GM21825 (cell line): ENCODE measurements around the gene RRP1.

Experiments
- ATAC-seq: cut with Tn5 transposase; IDR thresholded peaks from one replicate; pipeline ENCODE4 v1.9.1; 2021; ENCODE audit warnings: mild to moderate bottlenecking, moderate library complexity; ENCODE audit not compliant: unreplicated experiment

Gene RRP1

DNA sequence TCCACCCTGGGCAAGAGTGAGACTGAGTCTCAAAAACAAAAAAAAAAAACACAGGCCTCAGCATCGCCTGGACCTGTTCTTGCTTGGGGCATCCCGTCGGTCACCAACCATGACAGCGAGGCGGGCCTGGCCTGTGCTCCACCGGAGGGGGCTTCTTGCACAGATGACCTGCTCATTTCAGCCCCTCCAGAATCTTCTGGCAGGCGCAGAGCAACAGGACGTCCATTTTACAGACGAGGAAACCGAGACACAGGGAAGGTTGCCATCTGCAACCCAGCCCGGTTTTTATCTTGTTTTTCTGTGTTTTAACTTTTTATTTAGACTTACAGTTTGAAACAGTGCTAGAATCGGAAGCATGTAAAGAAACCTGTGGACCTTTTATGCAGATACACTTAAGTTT lies 14.2 kb upstream of the RRP1 start:
- ATAC-seq = no peak

DNA sequence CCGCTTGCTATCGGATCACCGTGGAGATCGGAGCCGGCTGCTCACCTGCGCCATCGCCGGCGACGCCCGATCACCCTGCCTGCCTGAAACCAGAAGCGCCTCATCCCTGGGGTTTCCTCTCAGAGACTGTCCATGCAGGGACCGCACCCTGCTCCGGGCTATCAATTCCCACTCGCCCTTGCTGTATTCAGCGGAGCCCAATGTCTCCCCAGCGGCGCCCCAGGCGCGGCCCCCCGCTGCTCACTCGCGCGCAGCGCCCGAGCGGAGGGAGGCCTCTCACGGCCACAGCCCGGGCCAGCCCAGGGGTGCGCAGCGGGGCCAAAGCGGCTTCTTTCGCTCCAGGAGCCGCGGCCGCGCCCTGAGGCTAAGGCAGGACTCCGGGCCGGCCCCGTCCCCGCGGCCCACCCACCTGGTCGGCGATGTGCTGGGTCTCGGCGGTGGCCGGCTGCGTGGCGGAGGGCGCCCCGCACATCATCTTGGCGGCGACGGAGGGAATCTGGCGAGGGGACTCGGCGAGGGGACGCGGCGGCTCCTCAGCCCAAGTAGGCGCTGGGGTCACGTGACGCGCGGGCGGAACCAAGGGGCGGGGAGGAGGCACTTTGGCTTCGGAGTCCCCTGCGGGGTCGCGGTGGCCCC lies 13.5 kb upstream of the RRP1 start, which contains the start of gene CSTB:
Gene CSTB (minus strand): TSS at position 514 of the 636 bp plus-strand sequence. CDS start 39 bp downstream, at position 475.
- peak; percentile 62 for ATAC-seq

DNA sequence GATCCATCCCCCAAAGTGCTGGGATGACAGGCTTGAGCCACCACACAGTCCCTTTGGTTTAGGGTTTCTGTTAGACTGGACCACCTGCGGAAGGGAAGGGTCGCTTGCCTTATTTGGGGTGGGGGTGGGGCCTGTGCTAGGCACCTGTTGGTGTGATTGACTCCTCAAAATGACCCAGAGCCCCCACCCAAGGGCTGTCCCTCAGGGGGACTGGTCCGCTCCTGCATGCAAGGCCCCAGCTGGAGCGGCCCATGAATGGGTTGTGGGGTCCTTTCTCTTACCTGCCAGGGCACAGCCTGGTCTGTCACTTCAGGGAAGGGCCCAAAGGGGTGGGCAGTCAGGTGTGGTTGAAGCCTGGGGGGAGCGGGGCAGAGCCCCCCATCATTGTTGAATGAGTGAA lies 11.4 kb upstream of the RRP1 start:
- ATAC-seq = no peak

DNA sequence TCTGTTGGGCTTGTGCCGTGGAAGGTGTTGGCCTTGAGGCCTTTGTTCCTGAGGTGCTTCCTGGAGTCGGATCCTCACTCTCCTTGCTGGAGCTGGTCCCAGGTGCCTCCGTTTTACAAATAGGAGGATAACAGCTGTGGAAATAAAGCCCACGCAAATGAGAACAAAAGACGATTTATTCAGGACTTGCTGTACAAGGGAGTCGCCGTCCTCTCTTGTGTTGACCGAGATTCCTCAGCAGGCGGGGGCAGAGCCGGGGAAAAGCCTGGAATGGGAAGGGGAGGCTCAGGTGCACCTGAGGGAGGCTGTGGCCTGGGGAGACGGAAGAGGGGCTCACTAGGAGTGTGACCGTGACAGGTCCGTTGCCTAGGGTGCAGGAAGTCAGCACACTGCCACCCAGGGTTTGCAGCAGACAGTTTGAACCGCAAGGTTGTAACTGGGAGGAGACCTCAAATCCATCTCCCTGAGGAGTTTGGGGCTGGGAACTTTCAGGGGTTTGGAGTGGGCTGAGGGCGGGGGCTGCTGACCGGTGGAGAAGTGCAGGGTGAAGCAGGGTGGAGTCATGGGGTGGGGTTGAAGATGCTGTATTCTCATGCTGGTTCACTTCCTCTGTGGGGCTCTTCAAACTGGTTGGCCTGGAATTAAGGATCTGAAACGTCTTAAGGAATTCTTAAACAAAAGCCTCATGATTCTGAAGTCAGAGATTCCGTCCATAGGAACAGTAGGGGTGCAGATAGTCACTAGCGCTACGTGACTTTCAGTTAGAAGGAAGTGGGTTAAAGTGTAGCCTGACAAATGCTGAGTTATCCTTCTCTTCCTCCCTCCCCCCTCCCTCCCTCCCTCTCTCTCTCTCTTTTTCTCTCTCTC lies 10.7 kb upstream of the RRP1 start:
- ATAC-seq = no peak

DNA sequence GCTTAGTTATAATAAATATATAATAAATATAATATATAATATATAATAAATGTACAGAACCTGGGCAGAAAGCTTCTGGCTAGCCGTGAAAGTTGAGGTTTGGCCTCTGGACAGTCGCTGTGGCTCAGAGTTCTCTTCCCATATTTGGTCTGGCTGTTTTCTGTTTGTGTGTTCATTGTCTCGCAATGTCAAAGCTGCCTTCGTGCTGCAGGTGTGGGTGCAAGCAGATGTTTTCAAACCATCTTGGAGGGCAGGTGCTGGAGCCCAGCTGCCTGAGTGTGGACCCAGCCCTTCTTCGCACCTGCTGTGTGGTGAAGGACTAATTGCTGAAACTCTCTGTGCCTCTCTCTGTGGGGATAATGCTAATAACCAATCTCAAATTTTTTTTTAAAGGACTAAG lies 9.7 kb upstream of the RRP1 start:
- ATAC-seq = no peak

DNA sequence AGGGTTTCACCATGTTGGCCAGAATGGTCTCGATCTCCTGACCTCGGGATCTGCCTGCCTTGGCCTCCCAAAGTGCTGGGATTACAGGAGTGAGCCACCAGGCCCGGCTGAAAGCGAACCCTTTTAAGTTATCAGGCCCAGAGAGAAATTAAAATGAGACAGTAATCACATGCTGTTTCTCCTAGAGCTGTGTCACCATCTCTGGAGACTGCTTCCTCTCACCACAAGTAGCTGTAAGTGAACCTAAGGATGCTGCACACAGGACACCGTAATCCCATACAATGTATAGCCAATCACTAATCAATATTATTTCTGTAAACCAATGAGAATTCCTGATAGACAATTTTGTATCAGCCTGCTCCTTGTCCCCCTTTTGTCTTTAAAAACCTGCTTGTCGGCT lies 7.5 kb upstream of the RRP1 start:
- no peak for ATAC-seq

DNA sequence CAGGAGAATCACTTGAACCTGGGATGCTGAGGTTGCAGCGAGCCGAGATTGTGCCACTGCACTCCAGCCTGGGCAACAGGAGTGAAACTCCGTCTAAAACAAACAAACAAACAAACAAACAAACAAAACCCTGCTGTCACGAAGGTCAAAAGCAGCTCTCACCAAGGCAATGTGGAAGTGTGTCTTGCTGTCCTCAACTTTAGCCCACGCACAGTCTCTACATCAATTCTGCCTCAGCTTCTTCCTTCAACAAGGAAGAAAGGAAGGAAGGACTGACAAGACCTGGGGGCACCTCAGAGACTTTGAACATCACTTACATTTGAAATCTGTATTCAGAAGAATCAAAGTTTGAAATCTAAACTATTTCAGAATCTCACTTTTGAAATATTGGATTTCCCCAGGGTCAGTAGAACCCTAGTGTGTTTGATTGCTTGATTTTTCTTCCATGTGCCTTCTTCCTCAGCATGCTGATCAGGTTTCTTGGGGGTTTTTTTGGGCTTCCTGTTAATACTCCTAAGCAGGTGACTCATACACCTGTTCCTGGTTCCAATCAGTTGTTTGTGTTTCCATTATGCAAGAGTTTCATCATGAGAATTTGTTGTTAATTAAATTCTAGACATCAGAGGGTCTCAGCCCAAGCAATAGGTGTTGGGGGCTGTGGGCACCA lies 6.8 kb upstream of the RRP1 start:
- ATAC-seq = no peak

DNA sequence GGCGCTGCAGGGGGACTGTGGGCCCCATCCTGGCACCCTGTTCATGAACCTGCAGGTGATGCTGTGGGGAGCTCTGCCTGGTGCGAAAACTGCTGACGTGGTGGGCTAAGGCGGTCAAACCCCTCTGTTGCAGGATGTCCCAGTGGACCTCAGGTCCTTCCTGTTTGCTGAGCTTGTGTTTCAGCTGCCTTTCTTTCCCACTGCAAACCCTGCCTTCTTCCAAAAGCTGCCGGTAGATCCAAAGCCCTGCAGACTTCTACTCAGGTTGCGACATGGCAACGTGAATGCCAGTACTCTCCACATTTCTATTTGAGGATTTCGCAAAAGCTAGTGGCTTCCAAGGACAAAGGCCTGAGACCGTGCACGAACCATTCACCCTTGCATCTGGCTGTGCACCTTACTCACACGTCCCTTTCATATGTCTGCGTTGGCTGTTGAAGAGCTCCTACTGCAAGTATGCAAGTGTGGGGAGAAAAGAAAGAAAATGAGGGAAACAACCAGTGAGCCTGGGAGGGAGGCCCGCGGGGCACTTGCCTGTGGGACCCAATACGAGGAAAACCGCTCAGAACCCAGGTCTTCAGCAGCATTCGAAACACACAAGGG lies 6.2 kb upstream of the RRP1 start:
- no peak for ATAC-seq

DNA sequence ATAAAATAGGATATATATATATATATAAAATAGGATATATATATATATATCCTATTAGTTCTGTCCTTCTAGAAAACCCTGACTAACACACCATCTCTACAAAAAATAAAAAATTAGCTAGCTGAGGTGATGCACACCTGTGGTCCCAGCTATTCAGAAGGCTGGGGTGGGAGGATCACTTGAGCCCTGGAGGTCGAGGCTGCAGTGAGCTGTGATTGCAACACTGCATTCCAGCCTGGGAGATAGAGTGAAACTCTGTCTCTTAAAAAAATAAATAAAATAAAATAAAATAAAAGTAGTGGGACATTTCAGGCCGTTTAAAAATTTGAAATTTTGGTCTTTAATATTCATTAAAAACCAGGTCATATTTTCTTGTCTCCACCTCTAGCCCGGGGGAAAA lies 4.2 kb upstream of the RRP1 start:
- no peak for ATAC-seq

DNA sequence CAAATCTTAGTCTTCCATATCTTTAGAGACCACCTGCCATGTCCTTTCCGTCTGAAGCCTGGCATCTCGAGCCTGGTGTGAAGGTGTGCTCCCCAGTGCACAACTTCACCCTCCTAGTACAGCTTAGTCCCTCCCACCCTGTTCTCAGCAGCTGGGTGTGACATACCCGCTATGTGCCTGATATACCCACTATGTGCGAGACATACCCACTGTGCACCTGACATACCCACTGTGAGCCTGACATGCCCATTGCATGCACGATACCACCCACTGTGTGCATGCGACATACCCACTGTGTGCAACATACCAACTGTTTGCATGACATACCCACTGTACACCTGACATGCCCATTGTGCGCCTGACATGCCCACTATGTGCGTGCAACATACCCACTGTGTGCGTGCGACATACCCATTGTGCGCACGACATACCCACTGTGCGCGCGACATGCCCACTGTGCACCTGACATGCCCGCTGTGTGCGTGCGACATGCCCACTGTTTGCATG lies 3.0 kb upstream of the RRP1 start:
- ATAC-seq = no peak

DNA sequence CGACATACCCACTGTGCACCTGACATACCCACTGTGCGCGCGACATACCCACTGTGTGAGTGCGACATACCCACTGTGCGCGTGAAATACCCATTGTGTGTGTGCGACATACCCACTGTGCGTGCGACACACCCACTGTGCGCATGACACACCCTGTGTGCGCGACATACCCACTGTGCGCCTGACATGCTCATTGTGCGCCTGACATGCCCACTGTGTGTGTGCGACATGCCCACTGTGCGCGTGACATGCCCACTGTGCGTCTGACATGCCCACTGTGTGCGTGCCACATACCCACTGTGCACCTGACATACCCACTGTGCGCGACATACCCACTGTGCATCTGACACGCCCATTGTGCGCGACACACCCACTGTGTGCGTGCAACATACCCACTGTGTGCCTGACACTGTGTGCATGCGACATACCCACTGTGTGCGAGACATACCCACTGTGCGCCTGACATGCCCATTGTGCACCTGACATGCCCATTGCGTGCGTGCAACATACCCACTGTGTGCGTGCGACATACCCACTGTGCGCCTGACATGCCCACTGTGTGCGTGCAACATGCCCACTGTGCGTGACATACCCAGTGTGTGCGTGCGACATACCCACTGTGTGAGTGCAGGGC lies 2.5 kb upstream of the RRP1 start:
- ATAC-seq = no peak

DNA sequence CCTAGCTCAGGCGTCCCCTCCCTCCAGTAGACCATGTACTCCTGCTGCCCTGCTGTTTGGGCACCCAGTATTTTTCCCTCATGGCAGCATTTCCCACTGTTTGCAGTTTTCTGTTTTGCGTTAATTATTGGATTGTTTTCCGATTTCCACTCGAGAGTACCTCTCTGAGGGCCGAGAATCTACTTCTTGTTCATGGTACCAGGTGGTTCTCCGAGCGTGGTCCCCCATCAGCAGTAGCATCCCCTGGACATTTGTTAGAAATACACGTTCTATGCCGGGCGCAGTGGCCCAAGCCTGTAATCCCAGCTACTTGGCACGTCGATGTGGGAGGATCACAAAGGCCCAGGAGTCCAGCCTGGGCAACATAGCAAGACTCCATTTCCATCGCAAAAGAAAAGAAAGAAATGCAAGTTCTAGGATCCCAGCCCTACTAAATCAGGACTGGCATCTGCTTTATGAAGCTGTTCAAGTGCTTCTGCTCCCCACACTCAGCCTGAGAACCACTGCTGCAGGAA lies 690 bp downstream of the RRP1 start:
- no peak for ATAC-seq

DNA sequence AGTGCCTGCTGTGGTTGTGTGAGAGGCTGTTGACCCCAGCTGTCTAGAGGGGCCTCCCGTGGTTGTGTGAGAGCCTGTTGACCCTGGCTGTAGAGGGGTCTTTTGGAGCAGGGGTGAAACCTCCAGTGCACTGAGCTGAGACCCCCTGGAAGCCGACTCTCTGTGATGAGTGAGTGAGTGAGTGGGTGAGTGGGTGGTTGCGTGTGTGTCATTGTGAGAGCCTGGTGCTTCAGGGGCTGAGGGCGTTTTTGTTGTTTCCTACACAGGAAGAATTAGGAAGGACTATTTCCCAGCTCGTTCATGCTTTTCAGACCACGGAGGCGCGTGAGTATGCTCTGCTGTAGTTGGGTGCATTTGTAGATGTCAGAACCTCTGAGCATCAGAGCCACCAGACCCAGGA lies 3.0 kb downstream of the RRP1 start:
- no peak for ATAC-seq

DNA sequence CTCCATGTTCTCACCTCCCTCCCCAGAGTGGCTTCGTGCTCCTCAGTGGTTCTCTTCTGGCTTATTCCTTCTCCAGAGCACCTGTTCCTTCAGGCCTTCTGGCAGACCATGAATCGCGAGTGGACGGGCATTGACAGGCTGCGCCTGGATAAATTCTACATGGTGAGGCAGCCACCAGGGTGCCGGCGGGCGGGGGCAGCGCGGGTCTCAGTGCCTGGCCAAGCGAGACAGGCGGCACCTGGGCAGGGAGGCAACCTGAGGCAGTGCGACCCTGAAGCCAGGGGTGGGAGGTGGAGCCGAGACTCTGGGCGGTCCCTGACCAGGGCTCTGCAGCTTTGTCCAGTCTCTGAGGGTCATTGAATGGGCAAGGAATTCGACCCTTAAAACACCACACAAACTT lies 3.9 kb downstream of the RRP1 start:
- ATAC-seq = no peak

DNA sequence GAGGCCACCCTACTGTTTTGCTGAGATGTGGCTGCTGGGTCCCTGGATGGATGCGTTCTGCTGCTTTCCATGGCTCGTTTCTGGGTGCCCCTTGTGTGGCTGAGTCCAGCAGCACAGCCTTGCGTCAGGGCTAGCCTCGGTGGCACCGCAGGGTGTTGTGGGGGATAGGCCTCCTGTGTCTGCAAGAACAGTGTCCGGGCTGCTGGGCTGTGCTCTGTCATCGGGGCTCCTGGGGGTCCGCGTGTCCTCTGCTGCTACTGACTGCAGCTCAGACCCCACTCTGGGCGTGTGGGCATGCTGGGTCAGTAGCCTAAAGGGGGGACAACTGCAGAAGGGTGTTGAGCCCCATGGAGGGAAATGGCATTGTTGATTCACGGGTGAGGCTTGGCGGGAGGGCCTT lies 4.9 kb downstream of the RRP1 start:
- no peak for ATAC-seq

DNA sequence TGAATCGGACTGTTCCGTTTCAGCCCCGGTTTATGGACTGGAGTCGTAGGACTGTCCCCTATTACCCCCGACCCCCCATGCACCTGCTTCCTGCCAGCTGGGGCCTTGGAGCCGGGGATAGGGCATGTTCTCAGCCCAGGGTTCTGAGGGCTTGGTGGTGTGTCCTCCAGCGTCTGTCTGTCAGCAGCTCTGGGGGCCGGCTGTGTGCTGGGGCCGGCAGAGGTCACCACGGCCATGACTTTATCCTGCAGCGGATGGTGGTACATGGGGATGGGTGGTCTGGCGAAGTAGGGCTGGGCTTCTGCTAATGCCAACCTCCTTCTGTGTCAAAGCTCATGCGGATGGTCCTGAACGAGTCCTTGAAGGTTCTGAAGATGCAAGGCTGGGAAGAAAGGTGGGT lies 5.5 kb downstream of the RRP1 start:
- no peak for ATAC-seq

DNA sequence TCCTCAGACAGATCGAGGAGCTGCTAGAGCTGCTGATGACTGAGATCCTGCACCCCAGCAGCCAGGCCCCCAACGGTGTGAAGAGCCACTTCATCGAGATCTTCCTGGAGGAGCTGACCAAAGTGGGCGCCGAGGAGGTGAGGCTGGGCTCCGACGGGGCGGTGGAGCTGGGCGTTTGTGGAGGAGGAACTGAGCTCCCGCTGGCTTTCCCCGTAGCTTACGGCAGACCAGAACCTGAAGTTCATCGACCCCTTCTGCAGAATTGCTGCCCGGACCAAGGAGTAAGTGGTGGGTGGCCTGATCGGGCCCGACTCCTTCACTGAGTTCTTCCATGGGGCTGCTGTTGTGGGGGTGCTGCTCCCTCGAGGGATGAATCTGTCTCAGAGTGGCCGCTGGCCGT lies 8.0 kb downstream of the RRP1 start:
- ATAC-seq = no peak

DNA sequence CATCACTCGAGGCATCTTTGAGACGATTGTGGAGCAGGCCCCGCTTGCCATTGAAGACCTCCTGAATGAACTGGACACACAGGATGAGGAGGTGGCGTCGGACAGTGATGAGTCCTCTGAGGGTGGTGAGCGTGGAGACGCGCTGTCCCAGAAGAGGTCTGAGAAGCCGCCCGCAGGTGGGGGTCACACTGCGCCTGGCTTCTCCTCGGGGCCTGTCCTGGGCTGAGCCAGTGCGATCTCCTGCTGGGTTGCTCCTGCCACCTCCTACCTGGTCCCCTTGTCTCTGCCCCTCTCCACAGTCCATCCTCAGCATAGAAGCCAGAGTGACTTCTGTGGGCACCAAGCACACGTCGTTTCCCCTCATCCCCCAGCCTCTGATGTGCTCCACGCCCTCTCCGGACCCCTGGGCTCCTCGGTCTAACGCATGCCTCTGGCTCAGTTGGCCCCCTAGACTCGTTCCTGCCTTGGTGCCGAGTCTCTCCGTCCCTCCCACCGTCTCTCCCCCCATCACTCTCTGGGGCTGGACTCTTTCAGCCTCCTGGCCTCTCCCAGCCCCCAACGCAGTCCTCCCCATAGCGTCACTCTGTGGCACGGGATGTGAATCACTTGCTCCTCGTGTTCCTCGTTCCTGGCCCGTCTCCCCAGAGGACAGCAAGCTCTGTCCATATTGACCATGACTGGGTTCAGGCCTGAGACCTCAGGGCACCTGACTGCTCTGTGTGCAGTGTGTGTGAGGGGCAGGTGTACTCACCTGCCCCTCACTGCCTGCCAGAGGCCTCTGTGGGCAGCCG lies 8.7 kb downstream of the RRP1 start:
- no peak for ATAC-seq

DNA sequence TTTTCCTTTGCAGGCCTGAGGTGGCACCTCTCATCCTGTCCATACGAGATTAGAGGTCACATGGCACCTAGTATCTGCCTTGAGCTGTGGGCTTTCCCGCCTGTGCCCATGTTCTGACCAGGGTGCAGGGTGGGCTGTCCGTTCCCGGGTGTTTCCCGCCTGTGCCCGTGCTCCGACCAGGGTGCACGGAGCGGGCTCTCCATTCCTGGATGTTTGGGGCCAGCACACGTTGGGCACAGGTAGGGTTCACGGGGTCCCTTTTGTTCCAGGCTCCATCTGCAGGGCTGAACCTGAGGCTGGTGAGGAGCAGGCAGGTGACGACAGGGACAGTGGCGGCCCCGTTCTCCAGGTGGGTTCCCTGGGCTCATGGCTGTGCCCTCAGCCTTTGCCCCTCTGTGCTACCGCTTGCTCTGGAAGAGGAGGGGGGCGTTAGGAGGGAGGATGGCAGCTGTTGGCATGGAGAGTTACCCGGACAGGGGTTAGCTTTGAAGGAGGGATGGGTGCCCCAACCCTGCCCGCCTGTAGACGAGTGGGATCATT lies 10.0 kb downstream of the RRP1 start:
- ATAC-seq = no peak

DNA sequence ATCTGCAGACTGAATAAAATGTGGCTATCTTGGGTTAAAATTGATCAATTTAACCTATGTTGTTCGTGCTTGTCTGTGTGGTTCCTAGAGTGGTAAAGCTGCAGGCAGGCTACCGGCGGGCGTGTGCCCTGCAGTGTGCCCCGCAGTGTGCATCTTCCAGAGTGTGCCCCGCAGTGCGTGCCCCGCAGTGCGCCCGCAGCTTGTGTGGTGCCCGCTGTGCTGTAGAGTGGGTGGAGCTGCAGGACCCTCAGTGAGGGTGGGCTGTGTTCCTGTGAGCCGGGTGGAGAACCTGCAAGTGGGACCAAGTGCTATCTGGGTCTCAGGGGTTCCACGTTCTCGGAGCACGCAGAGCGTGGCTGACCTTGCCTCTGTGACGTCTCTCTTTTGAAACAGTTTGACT lies 10.7 kb downstream of the RRP1 start:
- ATAC-seq = no peak
